NOMO-1 treated with DMSO at 0.1 percent for 48 hours (cell line): ENCODE data around the gene KLRF2.
A peak's percentile ranks its signal among the peaks of the same experiment; 100 is the strongest.

Experiments used
- DNase-seq: peaks from one replicate; lab custom pipeline; 2025; ENCODE audit not compliant: unreplicated experiment; lab: John Stamatoyannopoulos, UW

The KLRF2 gene

DNA sequence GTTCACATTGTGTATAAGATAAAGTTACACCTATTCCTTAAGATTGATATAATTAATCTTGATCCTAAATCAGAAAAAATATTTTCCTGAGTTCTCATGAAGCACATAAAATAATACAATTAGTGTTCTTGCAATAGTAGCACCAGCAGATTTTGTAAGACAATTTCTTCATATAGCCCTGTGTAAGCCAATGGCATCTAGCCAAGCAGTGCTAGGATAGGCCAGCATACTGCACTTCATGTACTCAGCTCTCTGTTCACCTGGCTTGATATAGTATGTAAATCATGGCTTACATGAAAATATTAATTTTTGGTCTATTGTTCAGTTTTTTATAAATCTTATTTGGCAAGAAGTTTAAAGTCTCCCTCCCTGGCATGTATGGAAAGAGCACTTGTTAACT, 1.9 kb downstream of the KLRF2 start:
- DNase-seq = no peak

DNA sequence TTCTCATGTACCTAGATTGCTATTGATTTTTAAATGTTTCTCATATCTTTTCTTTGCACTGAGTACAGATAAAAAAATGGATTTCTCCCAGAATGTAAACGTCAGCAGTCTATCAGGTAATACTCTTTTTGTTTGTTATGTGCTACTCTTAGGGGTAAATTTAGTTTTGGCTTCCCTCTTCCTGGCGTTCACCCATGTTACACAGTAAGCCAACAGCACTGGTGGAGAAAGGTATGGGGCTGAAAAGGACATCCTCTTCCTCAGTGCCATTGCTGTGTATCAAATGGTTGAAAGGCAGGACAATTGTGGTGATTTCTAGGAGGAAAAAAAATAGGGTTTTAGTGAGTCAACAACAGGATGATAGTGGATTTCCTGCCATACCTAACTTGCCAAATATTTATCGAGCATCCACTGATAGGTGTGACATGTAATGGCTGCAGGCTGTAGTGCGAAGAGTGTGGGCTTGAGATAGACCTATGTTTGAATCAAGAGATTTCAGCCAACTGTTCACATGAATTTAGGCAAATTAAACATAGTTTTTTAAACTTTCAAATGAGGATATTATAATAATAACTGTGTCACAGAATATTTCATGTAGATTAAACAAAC, 7.5 kb downstream of the KLRF2 start:
- no peak for DNase-seq

DNA sequence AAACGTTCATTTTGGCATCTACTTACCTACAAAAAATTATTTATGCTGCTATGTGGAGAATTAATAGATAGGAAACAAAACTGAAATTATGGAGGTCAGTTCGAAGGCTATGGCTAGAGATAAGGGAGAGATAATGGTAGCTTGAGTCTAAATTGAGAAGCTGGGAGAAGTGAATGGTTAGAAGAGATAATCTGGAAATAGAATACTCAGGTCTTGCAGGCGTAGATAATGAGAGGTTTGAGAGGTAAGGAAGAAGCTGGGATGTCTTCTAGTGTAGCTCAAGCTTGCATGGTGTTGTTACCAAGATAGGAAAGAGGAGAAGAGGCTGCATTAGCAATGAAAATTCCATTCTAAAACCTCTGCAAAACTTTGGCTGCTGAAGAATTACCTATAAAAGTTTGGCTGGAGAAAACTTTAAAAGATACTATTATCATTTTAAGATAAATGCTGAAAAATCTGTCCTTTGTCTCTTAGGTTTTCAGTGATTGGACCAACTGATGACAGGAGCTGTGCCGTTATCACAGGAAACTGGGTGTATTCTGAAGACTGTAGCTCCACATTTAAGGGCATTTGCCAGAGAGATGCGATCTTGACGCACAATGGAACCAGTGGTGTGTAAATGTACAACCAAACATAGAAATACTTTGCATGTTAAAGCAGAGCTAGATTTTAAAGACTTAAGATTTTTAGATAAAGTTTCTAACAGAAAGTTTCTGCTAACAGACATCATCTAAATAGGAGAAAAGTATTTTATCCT, 14.1 kb downstream of the KLRF2 start:
- no peak for DNase-seq

DNA sequence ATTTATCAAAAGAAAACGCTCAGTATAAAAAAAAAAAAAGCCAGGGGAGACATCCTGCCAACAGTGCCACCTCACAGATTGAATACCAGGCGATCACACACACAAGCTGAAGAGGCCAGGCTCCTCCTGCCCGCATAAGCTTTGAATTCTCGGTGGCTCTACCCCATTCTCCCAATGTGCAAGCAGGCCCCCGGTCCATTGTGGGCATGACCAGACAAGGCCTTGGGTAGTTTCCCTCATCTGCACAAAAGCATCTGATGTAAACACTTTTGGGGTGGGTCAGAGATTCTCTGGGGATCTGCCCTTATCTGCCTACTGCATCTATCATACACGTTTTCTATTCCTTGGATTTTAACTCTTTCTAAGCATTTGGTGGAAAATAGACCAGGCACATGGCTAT, 16.2 kb downstream of the KLRF2 start:
- no peak for DNase-seq

DNA sequence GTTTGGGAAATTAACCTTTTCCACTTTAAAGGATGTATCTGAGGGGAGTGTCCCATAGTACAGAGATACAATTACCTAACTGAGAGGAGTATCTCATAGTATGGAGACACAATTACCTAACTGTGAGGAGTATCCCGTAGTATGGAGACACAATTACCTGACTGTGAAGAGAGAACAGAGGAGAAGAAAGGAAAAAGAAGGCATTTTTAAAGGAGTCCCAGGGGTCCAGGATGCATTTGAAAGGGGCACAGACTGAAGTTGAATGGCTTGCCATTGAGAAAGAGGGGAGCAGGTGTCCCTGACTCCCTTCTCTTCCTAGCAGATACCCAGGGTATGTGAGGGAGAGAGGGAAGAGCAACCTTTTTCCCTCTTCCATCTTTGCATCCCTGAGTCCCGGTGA, 17.9 kb downstream of the KLRF2 start:
- no peak for DNase-seq

DNA sequence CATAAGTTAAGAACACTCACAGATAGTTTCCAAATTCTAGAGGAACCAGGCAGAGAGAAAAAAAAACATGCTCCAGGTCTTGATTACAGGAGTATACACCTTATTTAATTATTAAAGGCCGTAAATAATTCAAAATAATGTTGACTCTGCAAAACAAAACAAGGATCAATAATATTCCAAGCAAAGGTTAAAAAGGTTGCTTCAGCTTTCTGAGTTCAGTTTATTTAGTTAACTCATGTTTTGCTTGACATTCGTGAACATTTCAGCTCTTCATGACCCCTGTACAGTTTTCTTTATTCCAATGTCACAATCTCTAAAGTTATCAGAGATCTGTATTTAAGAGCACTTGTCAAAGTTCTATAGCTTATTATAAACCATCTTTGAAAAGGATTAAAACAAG, 19.6 kb downstream of the KLRF2 start:
- DNase-seq = no peak

DNA sequence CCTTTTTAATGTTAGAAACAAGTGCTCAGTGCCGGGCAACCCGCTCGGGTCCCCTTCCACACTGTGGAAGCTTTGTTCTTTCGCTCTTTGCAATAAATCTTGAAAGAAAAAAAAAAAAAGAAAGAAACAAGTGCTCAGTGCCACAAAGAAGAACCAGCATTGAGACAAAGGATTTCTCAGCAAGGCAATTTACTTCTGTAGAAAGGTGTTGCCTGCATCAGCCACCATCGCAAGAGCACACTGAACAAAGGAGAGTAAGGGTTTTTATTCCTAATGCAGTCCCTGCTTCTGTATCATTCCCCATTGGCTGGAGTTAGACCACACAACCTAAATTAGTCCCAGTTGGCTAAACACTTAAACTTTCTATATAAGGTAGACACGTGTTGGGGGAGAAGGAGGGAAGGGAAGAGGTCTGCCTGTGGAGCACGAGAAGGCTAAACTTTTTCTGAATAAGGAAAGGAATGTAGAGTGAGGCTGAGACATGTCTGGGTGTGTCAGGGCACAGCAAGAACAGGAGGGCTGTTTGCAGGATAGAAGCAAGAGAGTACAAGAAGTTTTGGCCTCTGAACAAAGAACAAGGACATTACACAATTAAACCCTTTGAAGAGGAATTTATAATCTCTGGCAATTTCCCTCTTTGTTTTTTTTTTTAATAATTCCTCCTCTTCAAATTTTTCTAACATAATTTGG, 21.4 kb downstream of the KLRF2 start:
- no peak for DNase-seq

DNA sequence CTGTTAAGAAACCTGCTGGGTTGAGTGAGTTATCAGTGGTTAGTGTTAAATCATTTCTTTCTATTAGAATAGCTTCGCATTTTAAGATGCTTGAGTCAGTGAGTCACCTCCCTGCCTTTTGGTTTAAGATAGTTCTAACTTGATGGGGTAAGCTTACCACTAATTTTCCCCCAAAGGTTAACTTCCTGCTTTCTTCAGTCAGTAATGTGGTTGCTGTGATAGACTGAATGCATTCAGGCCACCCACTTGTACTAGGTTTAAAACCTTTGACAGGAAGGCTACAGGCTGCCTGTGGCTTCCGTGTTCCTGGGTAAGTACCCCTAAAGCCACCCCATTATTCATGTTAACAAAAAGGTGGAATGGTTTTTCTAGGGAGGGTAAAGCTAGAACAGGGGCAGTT, 25.6 kb downstream of the KLRF2 start:
- DNase-seq = peak; percentile 94

DNA sequence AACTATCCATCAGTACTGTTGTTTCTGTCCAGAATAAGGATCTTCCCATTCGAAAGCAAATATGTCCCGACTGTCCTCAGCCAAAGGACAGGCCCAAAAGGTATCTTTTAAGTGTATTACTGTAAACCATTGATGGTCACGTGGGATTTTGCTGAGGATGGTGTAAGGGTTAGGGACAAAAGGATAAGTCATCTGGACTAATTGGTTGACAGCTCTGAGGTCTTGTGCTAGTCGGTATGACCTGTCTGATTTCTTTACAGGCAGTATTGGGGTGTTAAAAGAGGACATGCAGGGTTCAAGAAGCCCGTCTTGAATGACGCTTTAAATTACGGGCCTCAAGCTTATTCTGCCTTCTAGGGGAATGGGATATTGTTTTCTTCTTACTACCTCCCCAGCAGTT, 26.5 kb downstream of the KLRF2 start:
- no peak for DNase-seq

DNA sequence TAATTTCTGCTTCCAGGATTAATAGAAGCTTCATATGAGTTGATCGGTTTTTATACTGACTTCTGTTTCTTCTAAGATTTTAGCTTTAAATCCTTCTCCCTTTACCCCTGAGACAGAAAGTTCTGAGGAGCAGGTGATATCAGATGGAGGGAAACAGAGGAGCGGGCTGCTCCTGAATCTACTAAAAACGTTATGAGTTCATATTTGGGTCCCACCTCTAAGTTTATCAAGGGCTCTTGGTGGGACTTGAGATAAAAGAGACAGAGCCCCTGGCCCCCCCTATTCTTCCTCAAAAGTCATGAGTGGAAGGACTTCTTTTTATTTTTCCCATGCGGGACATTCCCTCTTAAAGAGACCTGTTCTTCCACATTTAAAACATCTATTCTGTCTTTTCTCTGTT, 27.1 kb downstream of the KLRF2 start:
- DNase-seq = no peak

DNA sequence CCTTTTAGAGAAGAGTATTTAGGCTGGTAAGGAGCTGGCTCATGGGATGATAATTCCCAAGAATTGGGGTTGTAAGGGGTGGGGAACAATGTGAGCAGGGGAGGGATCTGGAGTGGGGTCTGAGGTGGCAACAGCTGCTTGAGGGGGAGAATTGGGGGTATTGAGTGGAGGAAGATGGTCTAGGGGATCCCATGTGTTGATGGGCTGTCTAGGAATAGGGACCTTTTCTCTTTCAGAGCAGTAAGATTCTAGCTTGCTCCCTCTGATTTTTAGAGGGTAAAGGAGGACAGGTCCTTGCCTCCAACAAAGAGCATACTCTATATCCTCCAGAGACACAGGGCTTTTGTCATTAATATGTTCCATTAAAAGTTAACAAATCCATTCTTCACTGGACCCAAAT, 28.4 kb downstream of the KLRF2 start:
- DNase-seq = no peak

DNA sequence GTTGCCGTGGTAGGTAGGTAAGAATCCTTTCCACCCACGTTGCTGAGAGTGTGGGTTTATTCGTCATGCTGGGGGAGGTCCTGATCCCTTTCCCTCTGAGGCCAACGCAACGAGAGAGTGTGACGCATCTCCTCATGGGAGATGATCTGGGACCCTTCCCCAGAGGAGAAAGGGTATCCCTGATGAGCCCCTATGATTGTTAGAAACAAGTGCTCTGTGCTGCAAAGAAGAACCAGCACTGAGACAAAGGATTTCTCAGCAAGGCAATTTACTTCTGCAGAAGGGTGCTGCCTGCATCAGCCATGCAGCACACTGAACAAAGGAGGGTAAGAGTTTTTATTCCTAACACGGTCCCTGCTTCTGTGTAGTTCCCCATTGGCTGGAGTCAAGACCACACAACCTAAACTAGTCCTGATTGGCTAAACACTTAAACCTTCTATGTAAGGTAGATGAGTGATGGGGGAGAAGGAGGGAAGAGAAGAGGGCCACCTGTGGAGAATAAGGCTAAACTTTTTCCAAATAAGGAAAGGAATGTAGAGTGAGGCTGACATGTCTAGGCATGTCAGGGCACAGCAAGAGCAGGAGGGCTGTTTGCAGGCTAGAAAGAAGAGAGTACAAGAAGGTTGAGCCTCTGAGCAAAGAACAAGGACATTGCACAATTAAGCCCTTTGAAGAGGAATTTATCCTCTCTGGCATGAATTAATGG, 29.6 kb downstream of the KLRF2 start:
- DNase-seq = no peak

DNA sequence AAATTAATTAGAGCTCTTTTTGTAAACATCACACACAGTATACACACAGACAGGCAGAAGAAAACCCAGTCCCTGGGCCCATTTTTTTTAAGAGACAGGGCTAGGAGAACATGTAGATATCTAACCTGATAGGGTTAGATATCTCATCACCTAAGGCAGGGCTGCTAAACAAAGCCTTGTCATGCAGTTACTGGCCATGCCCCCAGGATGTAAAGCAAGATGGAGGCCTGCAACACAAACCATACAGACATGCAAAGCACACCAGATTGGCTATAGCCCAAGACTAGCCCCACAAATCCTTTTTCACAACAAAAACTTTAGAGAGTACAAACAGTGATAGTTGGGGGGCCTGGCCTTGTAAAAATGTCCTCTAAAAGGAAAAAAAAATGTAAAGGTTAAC, 30.4 kb downstream of the KLRF2 start:
- DNase-seq = no peak

DNA sequence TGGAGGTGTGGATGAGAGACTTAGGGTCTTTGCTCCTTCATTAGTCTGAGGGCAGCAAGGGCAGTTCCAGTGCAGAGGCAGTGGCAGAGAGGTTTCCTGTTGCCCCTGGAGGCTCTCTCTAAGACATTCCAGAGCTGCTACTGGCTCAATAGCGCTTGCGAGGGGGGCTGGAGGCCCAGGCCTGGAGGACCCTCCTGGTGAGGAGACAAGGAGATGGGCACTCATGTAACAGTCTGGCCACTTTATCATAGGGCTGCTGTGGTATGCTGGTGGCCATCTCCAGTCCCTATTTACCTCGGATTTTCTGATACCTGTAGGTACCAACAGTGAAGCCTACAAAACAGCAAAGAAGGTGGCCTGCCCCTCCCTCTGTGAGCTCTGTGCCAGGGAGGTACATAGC, 38.2 kb downstream of the KLRF2 start:
- no peak for DNase-seq

DNA sequence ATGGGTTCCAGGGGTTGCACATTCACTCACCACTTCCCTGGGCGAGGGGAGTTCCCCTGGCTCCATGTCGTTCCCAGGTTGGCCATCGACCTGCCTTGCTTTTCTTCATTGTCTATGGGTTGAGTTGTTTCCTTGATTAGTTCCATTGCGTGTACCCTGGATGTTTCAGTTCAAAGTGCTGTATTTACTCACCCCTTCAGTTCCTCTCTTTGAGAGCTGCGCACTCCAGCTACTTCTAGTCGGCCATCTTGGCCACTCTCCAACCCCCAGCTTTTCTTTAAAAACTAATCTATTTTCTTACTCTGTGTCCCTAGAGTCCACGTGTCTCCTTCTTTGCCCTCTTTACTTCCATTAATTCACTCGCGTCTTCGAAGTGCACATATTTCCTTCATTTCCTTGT, 39.2 kb downstream of the KLRF2 start:
- no peak for DNase-seq

DNA sequence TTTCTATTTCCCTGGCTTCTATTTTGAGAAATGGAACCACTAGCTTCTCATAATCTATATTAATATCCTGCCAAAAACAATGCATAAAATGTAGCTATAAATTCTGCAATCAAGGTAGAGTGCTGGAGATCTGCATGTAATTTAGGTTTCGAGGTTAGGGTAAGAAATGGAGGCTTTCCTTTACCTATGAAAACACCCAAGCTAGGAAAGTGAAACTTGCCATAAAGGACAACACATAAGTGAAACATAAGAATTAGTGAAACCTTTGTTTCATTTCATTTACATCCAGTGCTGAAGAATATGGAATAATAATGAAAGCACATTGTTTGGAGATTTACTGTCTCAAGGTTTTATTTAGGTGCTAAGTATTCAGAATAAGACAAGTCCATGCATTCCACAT, 41.1 kb downstream of the KLRF2 start:
- no peak for DNase-seq

DNA sequence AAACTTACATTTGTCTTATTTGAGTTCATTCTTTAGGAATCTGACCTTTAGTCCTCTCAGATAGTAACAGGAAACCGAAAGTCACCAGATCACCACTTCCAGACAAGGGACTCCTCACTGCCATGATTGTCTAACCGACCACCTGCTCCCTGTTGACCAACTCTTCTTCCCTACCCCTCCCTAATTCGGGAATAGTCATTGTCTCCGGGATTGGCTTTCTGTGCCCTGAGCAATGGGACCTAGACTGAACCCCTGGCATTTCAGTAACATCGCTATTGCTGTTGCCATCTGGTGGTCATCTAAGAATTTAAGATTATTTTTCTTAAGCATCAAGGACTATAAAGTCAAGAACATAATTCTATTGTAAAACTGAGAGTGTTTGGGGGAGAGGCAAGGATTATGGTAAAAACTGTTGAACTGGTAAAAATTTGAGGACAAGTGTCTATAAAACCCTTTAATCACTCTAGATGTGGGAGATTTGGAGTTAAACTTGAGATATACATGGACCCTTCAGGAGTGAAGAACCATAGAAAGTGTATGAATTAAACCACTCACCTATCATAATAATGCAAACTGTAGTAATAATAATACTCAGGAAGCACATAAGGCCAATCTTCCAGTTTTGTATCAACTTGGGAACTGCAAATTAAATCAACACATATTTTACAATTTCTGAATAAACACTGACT, 44.6 kb downstream of the KLRF2 start:
- peak; percentile 59 for DNase-seq

DNA sequence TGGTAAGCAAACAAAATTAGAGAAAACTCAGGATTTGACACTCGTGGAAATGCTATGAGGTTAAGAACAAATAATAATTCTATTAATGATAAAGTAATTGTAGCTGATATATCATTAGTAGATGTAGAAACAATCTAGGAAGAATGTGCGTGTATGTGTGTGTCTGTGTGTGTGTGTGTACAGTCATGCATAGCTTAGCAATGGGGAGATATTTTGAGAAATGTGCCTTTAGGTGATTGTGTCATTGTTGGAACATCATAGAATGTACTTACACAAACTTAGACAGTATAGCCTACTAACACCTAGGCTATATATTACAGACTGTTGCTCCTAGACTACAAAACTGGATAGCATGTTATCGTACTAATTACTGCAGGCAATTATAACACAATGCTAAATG, 45.6 kb downstream of the KLRF2 start:
- DNase-seq = no peak

DNA sequence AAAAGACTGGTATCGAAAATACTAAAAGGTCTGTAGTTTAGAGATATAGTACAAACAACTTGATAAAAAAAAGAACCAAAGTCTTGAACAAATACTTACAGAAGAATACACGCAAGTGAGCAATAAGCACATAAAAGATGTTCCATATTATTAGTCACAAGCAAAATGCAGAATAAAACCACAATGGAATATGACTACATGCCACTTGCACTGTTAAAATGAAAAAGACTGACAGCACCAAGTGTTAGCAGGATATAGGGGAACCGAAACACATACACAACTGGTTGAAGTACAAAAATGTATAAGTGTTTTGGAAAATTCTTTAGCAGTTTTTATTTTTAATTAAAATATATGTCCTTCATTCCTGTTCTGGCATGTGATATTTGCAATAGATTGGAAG, 47.3 kb downstream of the KLRF2 start:
- DNase-seq = peak; percentile 77

DNA sequence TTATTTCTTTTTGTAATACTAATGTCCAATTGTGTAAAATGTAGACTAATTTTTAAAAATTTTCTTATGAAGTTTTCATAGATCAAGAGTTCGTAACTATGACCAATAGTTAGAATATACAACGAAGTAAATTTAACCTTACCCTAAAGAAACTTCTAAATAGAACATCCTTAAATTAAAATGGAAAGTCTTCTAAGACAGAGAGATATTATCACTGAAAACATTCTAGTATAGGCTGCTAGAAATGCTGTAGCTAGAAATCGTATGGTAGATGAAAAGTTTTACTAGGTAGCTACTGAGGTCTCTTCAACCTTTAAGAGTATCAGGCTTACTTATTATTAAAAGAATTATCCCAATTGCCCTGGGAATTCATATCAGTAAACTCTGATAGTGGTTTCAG, 50.0 kb downstream of the KLRF2 start:
- DNase-seq = no peak

DNA sequence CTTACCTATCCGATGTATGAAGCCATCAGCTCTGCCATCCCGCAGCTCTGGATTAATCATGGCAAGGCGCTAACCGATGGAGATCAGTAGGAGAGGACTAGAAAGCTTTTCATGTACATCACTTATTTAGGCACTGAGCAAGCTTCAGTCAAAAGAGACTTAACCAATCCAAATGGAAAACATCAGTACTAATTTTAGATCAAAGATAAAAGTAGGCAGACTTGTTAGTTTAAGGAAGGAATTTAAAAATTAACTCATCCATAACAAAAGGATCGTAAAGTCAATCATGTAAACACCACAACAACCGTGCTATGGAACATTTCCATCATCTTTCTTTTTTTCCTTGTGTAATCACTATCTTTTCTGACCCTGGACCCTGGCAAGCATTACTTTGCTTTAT, 51.0 kb downstream of the KLRF2 start, which contains the start of gene CLEC2A:
Gene CLEC2A, minus strand, starts transcription at position 101 of the 400 bp plus-strand sequence. Its CDS starts 41 bp downstream, at position 60.
- no peak for DNase-seq
